Measurements from ENCODE around the gene ZBTB20.

Gene ZBTB20

DNA sequence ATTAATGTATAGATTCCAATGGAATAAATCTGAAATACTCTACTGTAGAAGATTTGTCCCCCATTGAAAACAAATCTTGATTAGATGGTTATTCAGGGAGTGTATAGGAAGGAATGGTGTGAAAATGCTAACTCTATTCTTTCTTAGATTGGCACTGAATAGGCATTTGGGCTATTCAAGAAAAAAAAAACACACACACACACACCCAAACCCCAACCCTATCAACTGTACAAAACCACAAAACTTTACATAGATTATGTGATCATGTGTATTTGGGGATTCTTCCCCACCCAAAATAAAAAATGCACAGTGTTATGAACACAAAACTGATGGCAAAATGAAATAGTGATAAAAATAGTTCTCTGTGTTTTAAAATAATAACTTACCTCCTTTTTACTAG is 791.4 kb downstream of the ZBTB20 start:
- no peaks in the 10 kb centered on the region for H3K27me3 ChIP-seq (ENCODE audit: control insufficient read depth in 5 of 5, insufficient read depth in 4 of 5, low read length in 5 of 5)
- peaks cover 0 to 13% (median 13%) of the 10 kb centered on the region in 5 donors for H3K36me3 ChIP-seq (ENCODE audit: control insufficient read depth in 5 of 5, insufficient read depth in 5 of 5, low read length in 5 of 5)
- H3K4me3 ChIP-seq (ENCODE audit: low read depth in 1 of 5, low read length in 5 of 5), result no peak overlapping the region
- no peak overlapping the region for H3K27ac ChIP-seq (ENCODE audit: low read depth, low read length)
- H3K4me1 ChIP-seq (ENCODE audit: control insufficient read depth in 5 of 5, insufficient read depth in 5 of 5, low read length in 5 of 5), result no peaks in the 10 kb centered on the region
- H3K9me3 ChIP-seq (ENCODE audit: control insufficient read depth in 5 of 5, low read length in 5 of 5), result peaks cover 0 to 7% (median 0%) of the 10 kb centered on the region in 5 donors
- no peak overlapping the region for H3K9ac ChIP-seq (ENCODE audit: low read length in 5 of 5)

DNA sequence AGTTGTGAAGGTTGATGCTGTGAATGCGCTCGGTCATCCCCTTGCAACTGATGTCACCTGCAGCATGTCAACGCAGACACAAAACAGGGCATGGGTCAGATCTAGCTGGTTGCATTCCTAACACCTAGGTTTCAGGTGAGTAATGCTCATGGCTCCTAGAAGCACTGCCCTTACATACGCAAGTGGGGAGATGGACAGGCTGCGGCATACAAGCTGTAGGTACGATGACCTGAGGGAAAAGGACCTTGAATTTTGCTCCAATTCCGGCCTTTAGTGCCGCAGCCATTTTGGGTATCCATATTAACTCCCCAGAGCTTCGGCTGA is 795.3 kb downstream of the ZBTB20 start:
- Histone ChIP-seq H3K27ac (ENCODE audit: low read depth, low read length) (no peak overlapping the region), H3K27me3 (ENCODE audit: control insufficient read depth in 5 of 5, insufficient read depth in 4 of 5, low read length in 5 of 5) (no peaks in the 10 kb centered on the region), H3K4me1 (ENCODE audit: control insufficient read depth in 5 of 5, insufficient read depth in 5 of 5, low read length in 5 of 5) (no peaks in the 10 kb centered on the region), H3K36me3 (ENCODE audit: control insufficient read depth in 5 of 5, insufficient read depth in 5 of 5, low read length in 5 of 5) (peaks cover 12 to 38% (median 32%) of the 10 kb centered on the region in 5 donors), H3K9me3 (ENCODE audit: control insufficient read depth in 5 of 5, low read length in 5 of 5) (peaks cover 0 to 7% (median 0%) of the 10 kb centered on the region in 5 donors), H3K4me3 (ENCODE audit: low read depth in 1 of 5, low read length in 5 of 5) (no peak overlapping the region), H3K9ac (ENCODE audit: low read length in 5 of 5) (no peak overlapping the region)

DNA sequence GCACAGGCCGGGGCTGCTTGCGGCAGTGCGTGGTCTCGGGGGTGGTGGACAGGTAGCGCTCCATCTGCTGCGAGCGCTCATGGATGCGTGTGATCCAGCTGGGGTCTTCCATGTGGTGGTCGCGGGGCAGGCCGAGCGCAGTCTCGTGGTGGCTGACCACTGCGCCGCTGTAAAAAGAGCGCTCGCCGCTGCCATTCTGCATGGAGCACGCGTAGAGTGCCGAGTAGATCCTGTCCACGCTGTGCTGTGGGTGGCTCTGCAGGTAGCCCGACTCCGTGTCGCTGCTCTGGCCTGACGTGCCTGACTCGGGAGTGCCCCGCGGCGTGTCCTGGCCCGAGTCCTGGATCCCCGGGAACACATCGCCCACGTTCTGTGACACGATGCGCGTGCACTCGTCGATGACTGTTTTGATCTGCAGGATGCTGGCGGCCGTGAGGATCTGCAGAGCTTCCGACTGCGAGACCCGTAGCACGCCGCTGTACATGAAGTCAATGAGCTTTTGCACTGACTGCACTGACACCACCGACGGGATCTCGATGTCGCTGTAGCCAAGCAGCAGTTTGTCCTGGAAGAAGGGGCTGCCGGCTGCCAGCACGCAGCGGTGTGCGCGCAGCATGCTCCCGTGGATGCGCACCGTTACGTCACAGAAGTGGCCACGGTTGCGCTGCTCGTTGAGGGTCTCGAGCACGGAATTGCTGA is 795.8 kb downstream of the ZBTB20 start:
- H3K27ac ChIP-seq (ENCODE audit: low read depth, low read length), result no peak overlapping the region
- peaks cover 12 to 38% (median 32%) of the 10 kb centered on the region in 5 donors for H3K36me3 ChIP-seq (ENCODE audit: control insufficient read depth in 5 of 5, insufficient read depth in 5 of 5, low read length in 5 of 5)
- no peak overlapping the region for H3K9ac ChIP-seq (ENCODE audit: low read length in 5 of 5)
- no peak overlapping the region for H3K4me3 ChIP-seq (ENCODE audit: low read depth in 1 of 5, low read length in 5 of 5)
- no peaks in the 10 kb centered on the region for H3K27me3 ChIP-seq (ENCODE audit: control insufficient read depth in 5 of 5, insufficient read depth in 4 of 5, low read length in 5 of 5)
- H3K9me3 ChIP-seq (ENCODE audit: control insufficient read depth in 5 of 5, low read length in 5 of 5), result peaks cover 0 to 7% (median 0%) of the 10 kb centered on the region in 5 donors
- no peaks in the 10 kb centered on the region for H3K4me1 ChIP-seq (ENCODE audit: control insufficient read depth in 5 of 5, insufficient read depth in 5 of 5, low read length in 5 of 5)

DNA sequence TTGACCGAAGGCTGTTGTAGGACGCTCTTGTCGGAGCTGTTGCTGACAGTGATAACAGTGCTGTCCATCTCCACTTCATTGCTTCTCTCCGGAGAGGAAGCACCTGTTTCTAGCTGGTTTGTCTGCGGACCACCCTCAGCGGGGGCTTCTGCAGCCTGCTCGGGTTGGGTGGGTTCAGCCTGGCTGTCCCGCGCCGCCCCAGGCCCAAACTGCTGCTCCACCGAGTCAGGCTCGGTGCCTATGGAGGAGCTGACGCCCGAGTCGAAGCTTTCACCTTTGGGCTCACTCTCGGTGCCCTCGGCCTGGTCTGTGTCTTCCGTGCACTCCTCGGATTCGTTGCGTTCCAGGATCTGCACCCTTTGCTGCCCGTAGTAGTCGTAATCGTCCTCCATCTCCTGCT is 796.4 kb downstream of the ZBTB20 start:
- no peak overlapping the region for H3K27ac ChIP-seq (ENCODE audit: low read depth, low read length)
- no peak overlapping the region for H3K4me3 ChIP-seq (ENCODE audit: low read depth in 1 of 5, low read length in 5 of 5)
- no peaks in the 10 kb centered on the region for H3K27me3 ChIP-seq (ENCODE audit: control insufficient read depth in 5 of 5, insufficient read depth in 4 of 5, low read length in 5 of 5)
- H3K9ac ChIP-seq (ENCODE audit: low read length in 5 of 5), result no peak overlapping the region
- peaks cover 0 to 7% (median 0%) of the 10 kb centered on the region in 5 donors for H3K9me3 ChIP-seq (ENCODE audit: control insufficient read depth in 5 of 5, low read length in 5 of 5)
- H3K4me1 ChIP-seq (ENCODE audit: control insufficient read depth in 5 of 5, insufficient read depth in 5 of 5, low read length in 5 of 5), result no peaks in the 10 kb centered on the region
- H3K36me3 ChIP-seq (ENCODE audit: control insufficient read depth in 5 of 5, insufficient read depth in 5 of 5, low read length in 5 of 5), result peaks cover 12 to 38% (median 32%) of the 10 kb centered on the region in 5 donors

DNA sequence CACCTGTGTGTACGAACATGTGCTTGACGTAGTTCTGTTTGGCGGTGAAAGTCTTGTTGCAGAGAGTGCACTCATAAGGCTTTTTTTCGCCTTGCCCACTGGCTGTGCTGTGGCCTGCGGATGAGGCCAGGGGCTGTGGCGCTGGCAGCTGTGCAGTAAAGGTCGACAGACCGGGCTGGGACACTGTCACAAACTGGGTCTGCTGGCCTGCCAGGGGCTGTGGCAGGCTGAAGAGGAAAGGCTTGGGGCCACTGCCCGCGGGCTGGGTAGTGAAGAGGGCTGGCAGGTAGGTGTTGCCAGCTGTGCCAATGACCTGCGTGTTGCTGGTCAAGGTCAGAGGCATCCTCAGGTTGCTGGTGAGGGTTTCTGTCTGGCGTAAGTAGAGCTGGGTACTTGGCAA is 796.8 kb downstream of the ZBTB20 start:
- Histone ChIP-seq H3K4me3 (ENCODE audit: low read depth in 1 of 5, low read length in 5 of 5) (no peak overlapping the region), H3K36me3 (ENCODE audit: control insufficient read depth in 5 of 5, insufficient read depth in 5 of 5, low read length in 5 of 5) (peaks cover 12 to 38% (median 32%) of the 10 kb centered on the region in 5 donors), H3K27ac (ENCODE audit: low read depth, low read length) (no peak overlapping the region), H3K9me3 (ENCODE audit: control insufficient read depth in 5 of 5, low read length in 5 of 5) (peaks cover 0 to 7% (median 0%) of the 10 kb centered on the region in 5 donors), H3K9ac (ENCODE audit: low read length in 5 of 5) (no peak overlapping the region), H3K27me3 (ENCODE audit: control insufficient read depth in 5 of 5, insufficient read depth in 4 of 5, low read length in 5 of 5) (no peaks in the 10 kb centered on the region), H3K4me1 (ENCODE audit: control insufficient read depth in 5 of 5, insufficient read depth in 5 of 5, low read length in 5 of 5) (no peaks in the 10 kb centered on the region)

DNA sequence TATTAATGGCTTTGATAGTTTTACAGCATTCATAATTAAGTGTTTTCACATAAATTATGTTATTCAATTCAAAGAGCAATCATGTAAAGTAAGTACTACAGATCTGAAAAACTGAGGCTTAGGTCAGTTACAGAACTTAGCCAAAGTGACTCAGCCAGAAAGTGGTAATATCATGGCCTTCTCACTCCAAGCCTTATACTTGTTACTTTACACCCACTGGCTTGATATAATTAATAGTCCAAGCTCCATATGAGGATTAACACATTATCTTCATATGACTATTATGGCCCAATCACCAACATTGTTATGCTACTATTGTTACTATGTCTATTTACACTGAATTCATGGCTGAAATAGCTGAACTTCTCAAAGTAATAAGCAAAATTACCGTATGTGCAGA is 802.6 kb downstream of the ZBTB20 start:
- Histone ChIP-seq H3K27me3 (ENCODE audit: control insufficient read depth in 5 of 5, insufficient read depth in 4 of 5, low read length in 5 of 5) (no peaks in the 10 kb centered on the region), H3K4me1 (ENCODE audit: control insufficient read depth in 5 of 5, insufficient read depth in 5 of 5, low read length in 5 of 5) (no peaks in the 10 kb centered on the region), H3K4me3 (ENCODE audit: low read depth in 1 of 5, low read length in 5 of 5) (no peak overlapping the region), H3K36me3 (ENCODE audit: control insufficient read depth in 5 of 5, insufficient read depth in 5 of 5, low read length in 5 of 5) (peaks cover 10 to 38% (median 28%) of the 10 kb centered on the region in 5 donors), H3K27ac (ENCODE audit: low read depth, low read length) (no peak overlapping the region), H3K9ac (ENCODE audit: low read length in 5 of 5) (no peak overlapping the region), H3K9me3 (ENCODE audit: control insufficient read depth in 5 of 5, low read length in 5 of 5) (no peaks in the 10 kb centered on the region)

DNA sequence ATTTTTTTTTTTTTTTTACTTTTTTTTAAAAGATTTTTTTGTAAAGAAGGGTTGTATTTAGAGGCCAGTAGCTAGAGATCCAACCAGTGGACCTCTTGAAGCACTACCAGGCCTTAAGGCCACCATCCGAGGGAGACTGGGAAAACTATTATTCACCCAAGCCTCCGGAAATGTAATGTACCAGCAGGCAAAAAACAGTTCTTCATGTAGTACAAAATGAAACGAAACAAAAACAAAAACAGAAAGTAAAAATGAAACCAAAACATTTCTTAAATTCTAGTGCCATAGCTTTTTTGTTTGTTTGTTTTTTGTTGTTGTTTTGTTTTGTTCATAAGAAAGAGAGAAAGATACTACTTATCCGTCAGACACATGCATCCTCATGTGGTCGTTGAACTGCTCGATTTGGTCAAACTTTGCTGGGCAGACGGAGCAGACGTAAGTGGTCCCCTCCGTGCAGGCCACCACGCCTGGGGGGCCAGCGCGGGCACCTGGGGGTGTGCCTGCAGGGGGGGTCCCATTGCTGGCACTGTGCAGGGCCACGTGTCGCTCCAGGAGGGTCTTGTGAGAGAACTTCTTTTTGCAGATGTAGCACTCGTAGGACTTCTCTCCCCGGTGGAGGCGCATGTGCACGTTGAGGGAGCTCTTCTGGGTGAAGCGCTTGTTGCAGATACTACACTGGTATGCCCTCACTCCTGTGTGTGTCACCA is 808.3 kb downstream of the ZBTB20 start:
- no peaks in the 10 kb centered on the region for H3K4me1 ChIP-seq (ENCODE audit: control insufficient read depth in 5 of 5, insufficient read depth in 5 of 5, low read length in 5 of 5)
- no peaks in the 10 kb centered on the region for H3K27me3 ChIP-seq (ENCODE audit: control insufficient read depth in 5 of 5, insufficient read depth in 4 of 5, low read length in 5 of 5)
- no peaks in the 10 kb centered on the region for H3K9me3 ChIP-seq (ENCODE audit: control insufficient read depth in 5 of 5, low read length in 5 of 5)
- H3K4me3 ChIP-seq (ENCODE audit: low read depth in 1 of 5, low read length in 5 of 5), result no peak overlapping the region
- H3K36me3 ChIP-seq (ENCODE audit: control insufficient read depth in 5 of 5, insufficient read depth in 5 of 5, low read length in 5 of 5), result peaks cover 12 to 39% (median 22%) of the 10 kb centered on the region in 5 donors
- no peak overlapping the region for H3K27ac ChIP-seq (ENCODE audit: low read depth, low read length)
- no peak overlapping the region for H3K9ac ChIP-seq (ENCODE audit: low read length in 5 of 5)

DNA sequence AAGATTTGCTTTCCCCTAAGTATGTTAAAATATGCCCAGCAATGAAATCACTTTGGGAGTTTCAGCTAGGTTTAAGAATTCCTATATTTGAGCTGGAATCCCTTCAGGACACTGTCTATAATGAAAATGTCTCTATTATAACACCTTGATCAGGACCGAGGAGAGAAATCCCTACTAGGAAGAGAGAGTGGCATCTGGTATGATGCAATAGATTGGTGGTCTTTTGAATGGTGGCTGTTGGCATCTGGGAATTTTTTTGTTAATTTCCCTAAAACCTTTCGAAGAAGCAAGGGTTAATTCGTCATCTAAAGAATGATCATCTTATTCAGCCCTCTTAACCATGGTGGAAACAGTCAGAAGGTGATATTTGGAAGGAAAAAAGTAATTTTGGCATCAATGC is 810.2 kb downstream of the ZBTB20 start:
- no peak overlapping the region for H3K4me3 ChIP-seq (ENCODE audit: low read depth in 1 of 5, low read length in 5 of 5)
- H3K27me3 ChIP-seq (ENCODE audit: control insufficient read depth in 5 of 5, insufficient read depth in 4 of 5, low read length in 5 of 5), result no peaks in the 10 kb centered on the region
- H3K4me1 ChIP-seq (ENCODE audit: control insufficient read depth in 5 of 5, insufficient read depth in 5 of 5, low read length in 5 of 5), result no peaks in the 10 kb centered on the region
- H3K36me3 ChIP-seq (ENCODE audit: control insufficient read depth in 5 of 5, insufficient read depth in 5 of 5, low read length in 5 of 5), result peaks cover 10 to 32% (median 18%) of the 10 kb centered on the region in 5 donors
- no peaks in the 10 kb centered on the region for H3K9me3 ChIP-seq (ENCODE audit: control insufficient read depth in 5 of 5, low read length in 5 of 5)
- no peak overlapping the region for H3K9ac ChIP-seq (ENCODE audit: low read length in 5 of 5)
- no peak overlapping the region for H3K27ac ChIP-seq (ENCODE audit: low read depth, low read length)

DNA sequence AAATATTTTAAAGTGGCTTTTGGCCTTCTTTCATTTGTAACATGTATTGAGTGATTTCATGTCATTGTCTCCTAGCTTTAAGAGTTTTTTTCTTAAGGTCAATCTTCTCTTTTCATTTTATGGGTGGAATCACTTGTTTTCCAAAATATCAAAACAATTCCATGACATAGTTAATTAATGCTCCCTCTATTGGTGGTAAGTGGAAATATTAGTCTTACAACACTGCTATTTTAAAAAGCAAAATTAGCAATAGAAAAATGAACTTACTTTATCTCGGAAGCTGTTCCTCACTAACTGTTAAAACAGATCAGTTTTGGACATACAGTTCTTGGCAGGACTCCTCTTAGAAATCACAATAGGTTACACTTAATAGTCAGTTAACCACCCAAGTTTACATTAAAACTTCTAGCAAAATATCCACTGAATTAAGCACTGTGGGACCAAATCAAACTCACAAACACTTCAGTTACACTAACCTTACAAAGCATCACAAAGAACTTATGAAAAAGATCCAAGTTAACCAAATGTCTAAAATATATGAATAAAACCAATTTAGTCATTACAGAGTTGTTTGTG is 810.9 kb downstream of the ZBTB20 start:
- Histone ChIP-seq H3K27me3 (ENCODE audit: control insufficient read depth in 5 of 5, insufficient read depth in 4 of 5, low read length in 5 of 5) (no peaks in the 10 kb centered on the region), H3K4me3 (ENCODE audit: low read depth in 1 of 5, low read length in 5 of 5) (no peak overlapping the region), H3K36me3 (ENCODE audit: control insufficient read depth in 5 of 5, insufficient read depth in 5 of 5, low read length in 5 of 5) (peaks cover 14 to 33% (median 19%) of the 10 kb centered on the region in 5 donors), H3K27ac (ENCODE audit: low read depth, low read length) (no peak overlapping the region), H3K9me3 (ENCODE audit: control insufficient read depth in 5 of 5, low read length in 5 of 5) (no peaks in the 10 kb centered on the region), H3K9ac (ENCODE audit: low read length in 5 of 5) (no peak overlapping the region), H3K4me1 (ENCODE audit: control insufficient read depth in 5 of 5, insufficient read depth in 5 of 5, low read length in 5 of 5) (no peaks in the 10 kb centered on the region)

DNA sequence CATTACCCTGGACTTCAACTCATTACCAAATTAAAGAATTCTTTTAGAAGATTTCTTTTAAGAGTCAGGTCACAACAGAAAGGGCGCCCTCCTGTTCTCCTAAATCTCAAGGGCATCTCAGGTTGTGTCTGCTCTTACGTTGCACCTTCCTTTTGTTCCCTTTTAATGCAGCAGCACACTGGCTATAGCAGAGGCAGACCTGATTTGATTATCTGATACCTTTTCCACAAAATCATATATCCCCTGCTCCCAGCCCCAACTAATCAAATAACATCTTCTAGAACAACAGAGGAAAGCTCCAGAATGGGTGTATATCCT is 813.2 kb downstream of the ZBTB20 start:
- Histone ChIP-seq H3K4me3 (ENCODE audit: low read depth in 1 of 5, low read length in 5 of 5) (no peak overlapping the region), H3K4me1 (ENCODE audit: control insufficient read depth in 5 of 5, insufficient read depth in 5 of 5, low read length in 5 of 5) (no peaks in the 10 kb centered on the region), H3K9ac (ENCODE audit: low read length in 5 of 5) (no peak overlapping the region), H3K36me3 (ENCODE audit: control insufficient read depth in 5 of 5, insufficient read depth in 5 of 5, low read length in 5 of 5) (peaks cover 10 to 26% (median 21%) of the 10 kb centered on the region in 5 donors), H3K27ac (ENCODE audit: low read depth, low read length) (no peak overlapping the region), H3K27me3 (ENCODE audit: control insufficient read depth in 5 of 5, insufficient read depth in 4 of 5, low read length in 5 of 5) (no peaks in the 10 kb centered on the region), H3K9me3 (ENCODE audit: control insufficient read depth in 5 of 5, low read length in 5 of 5) (no peaks in the 10 kb centered on the region)
